Vagina (tissue), 2 donors: ENCODE measurements around the gene TNFSF4. TPM values are rescaled to one million over a fixed set of nuclear protein-coding genes. Genes with fewer than 3 reads are reported as not detected.

ENCODE experiments used
- DNase-seq, 2 donors: peaks; one replicate each; pipeline ENCODE4 v3.0.0-alpha.2; 2017; ENCODE audit errors: extremely low spot score in 2 of 2
- H3K27ac ChIP-seq: fragments of 200-600 bp; sonication (generic); one replicate; pipeline ENCODE4 v1.5.1; 2019
- H3K27me3 ChIP-seq: fragments of 200-600 bp; sonication (generic); one replicate; pipeline ENCODE4 v1.5.1; 2019
- H3K36me3 ChIP-seq, 2 donors: fragments of 200-600 bp; sonication (generic); one replicate each; pipeline ENCODE4 v1.5.1; 2017 to 2019
- H3K4me1 ChIP-seq: fragments of 200-600 bp; sonication (generic); one replicate; pipeline ENCODE4 v1.5.1; 2019
- H3K4me3 ChIP-seq, 2 donors: fragments of 200-600 bp; sonication (generic); 1 replicate in 1 of 2; 2 replicates in 1 of 2; pipeline ENCODE4 v1.5.1; 2016 to 2019
- H3K9me3 ChIP-seq: fragments of 200-600 bp; sonication (generic); one replicate; pipeline ENCODE4 v1.5.1; 2019
- CTCF ChIP-seq, 3 experiments: fragments of 450-650 bp in 2 of 3; fragments of 200-600 bp in 1 of 3; sonication (generic) in 1 of 3; IDR thresholded peaks; one replicate each; pipeline ENCODE4 v1.5.1; 2017 to 2019; ENCODE audit warnings: antibody characterized with exemption in 3 of 3, mild to moderate bottlenecking in 2 of 3, moderate library complexity in 2 of 3
- POLR2A ChIP-seq, 2 donors: fragments of 450-650 bp; IDR thresholded peaks; one replicate each; pipeline ENCODE4 v1.6.1; 2017; ENCODE audit warnings: antibody characterized with exemption in 2 of 2, mild to moderate bottlenecking in 2 of 2, moderate library complexity in 2 of 2
- POLR2AphosphoS5 ChIP-seq, 2 donors: sonication (generic); formaldehyde crosslinking; IDR thresholded peaks; one replicate each; pipeline ENCODE4 v1.9.0; 2017; ENCODE audit warnings: antibody characterized with exemption in 2 of 2, mild to moderate bottlenecking in 2 of 2, low read depth in 1 of 2; ENCODE audit not compliant: insufficient read depth in 1 of 2
- intact Hi-C: fragments of 100-400 bp; cut with DNase I; formaldehyde crosslinking; loops from one replicate; pipeline ENCODE4 v1.15.1; 2023
- total RNA-seq: library from RNA; depleted of rRNA; stranded (reverse); fragments of >200 nt; gene quantifications from one replicate; pipeline ENCODE4 v1.2.3, GENCODE V29; 2016

The TNFSF4 gene
- total RNA-seq, 1 donor from 2014 or later: 0.74 TPM

- H3K27me3 ChIP-seq: no peaks in the 10 kb centered on the region
- no peak for DNase-seq
- no peak overlapping the region for H3K4me3 ChIP-seq
- H3K36me3 ChIP-seq: no peaks in the 10 kb centered on the region
- H3K9me3 ChIP-seq: no peaks in the 10 kb centered on the region
- intact Hi-C loops: no loop called here
- no peaks in the 10 kb centered on the region for H3K4me1 ChIP-seq
- no peak for TF ChIP-seq POLR2AphosphoS5 (IDR thresholded peaks at IDR 0.05; ENCODE audit: insufficient read depth in 1 of 2, low read depth in 1 of 2)
- TF ChIP-seq POLR2A (IDR thresholded peaks at IDR 0.05): no peak
- TF ChIP-seq CTCF (IDR thresholded peaks at IDR 0.05): no peak
- no peak overlapping the region for H3K27ac ChIP-seq
These were observed 25.3 kb downstream of the TNFSF4 start for GRCh38 chr1:173181791-173182190.

DNA sequence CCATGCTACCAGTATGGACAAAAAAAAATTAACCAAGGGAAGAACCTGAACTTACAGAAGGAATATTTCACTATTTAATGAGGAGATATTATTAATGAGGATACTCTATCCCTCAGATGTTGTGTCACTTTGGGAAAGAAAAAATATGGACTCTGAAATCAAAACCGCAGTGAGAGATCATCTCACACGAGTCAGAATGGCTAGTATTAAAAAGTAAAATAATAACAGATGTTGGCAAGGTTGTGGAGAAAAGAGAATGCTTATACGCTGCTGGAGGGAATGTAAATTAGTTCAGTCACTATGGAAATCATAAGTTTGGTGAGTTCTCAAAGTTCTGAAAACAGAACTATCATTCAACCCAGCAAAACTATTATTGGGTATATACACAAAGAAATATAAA lies 30.9 kb downstream of the TNFSF4 start:
- H3K4me1 ChIP-seq: no peaks in the 10 kb centered on the region
- no peak for TF ChIP-seq POLR2A (IDR thresholded peaks at IDR 0.05)
- no peak for TF ChIP-seq POLR2AphosphoS5 (IDR thresholded peaks at IDR 0.05; ENCODE audit: insufficient read depth in 1 of 2, low read depth in 1 of 2)
- TF ChIP-seq CTCF (IDR thresholded peaks at IDR 0.05): no peak
- peaks cover 4% of the 10 kb centered on the region for H3K9me3 ChIP-seq
- DNase-seq: no peak
- no peaks in the 10 kb centered on the region for H3K27me3 ChIP-seq
- H3K36me3 ChIP-seq: no peaks in the 10 kb centered on the region
- H3K4me3 ChIP-seq: no peak overlapping the region
- intact Hi-C loops: no loop called here
- H3K27ac ChIP-seq: no peak overlapping the region

- intact Hi-C loops: no loop called here
- no peaks in the 10 kb centered on the region for H3K27me3 ChIP-seq
- H3K4me3 ChIP-seq: no peak overlapping the region
- no peaks in the 10 kb centered on the region for H3K4me1 ChIP-seq
- H3K27ac ChIP-seq: no peak overlapping the region
- H3K9me3 ChIP-seq: peaks cover 4% of the 10 kb centered on the region
- no peaks in the 10 kb centered on the region for H3K36me3 ChIP-seq
- DNase-seq: no peak
- TF ChIP-seq CTCF (IDR thresholded peaks at IDR 0.05) (no peak), POLR2A (IDR thresholded peaks at IDR 0.05) (no peak), POLR2AphosphoS5 (IDR thresholded peaks at IDR 0.05; ENCODE audit: insufficient read depth in 1 of 2, low read depth in 1 of 2) (no peak)
These were observed 31.5 kb downstream of the TNFSF4 start for GRCh38 chr1:173175514-173176145.

GRCh38 chr1:173173388-173173787 lies 33.7 kb downstream of the TNFSF4 start:
- no peaks in the 10 kb centered on the region for H3K27me3 ChIP-seq
- no peak overlapping the region for H3K4me3 ChIP-seq
- no peaks in the 10 kb centered on the region for H3K4me1 ChIP-seq
- H3K36me3 ChIP-seq: no peaks in the 10 kb centered on the region
- H3K27ac ChIP-seq: no peak overlapping the region
- intact Hi-C loops: no loop called here
- peaks cover 4% of the 10 kb centered on the region for H3K9me3 ChIP-seq
- TF ChIP-seq POLR2A (IDR thresholded peaks at IDR 0.05) (no peak), POLR2AphosphoS5 (IDR thresholded peaks at IDR 0.05; ENCODE audit: insufficient read depth in 1 of 2, low read depth in 1 of 2) (no peak), CTCF (IDR thresholded peaks at IDR 0.05) (no peak)
- DNase-seq: no peak

DNA sequence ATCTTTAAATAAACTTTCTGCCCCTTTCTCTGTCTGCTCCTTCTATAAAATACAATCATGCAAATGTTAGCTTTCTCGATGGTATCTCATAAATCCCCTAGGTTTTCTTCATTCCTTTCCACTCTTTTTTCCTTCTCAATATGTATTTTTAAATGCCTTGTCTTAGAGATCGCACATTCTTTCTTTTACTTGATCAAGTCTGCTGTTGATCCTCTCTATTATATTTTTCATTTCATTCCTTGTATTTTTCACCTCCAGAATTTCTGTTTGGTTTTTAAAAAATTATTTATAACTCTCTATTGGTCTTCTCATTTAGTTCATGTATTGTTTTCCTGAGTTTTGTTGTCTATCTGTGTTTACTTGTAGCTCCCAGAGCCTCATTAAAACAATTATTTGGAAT lies 36.0 kb downstream of the TNFSF4 start:
- H3K4me1 ChIP-seq: no peaks in the 10 kb centered on the region
- no peak for TF ChIP-seq POLR2A (IDR thresholded peaks at IDR 0.05)
- no peak for TF ChIP-seq CTCF (IDR thresholded peaks at IDR 0.05)
- no peak for TF ChIP-seq POLR2AphosphoS5 (IDR thresholded peaks at IDR 0.05; ENCODE audit: insufficient read depth in 1 of 2, low read depth in 1 of 2)
- DNase-seq: no peak
- no peak overlapping the region for H3K4me3 ChIP-seq
- no peaks in the 10 kb centered on the region for H3K27me3 ChIP-seq
- no peak overlapping the region for H3K27ac ChIP-seq
- peaks cover 4% of the 10 kb centered on the region for H3K9me3 ChIP-seq
- H3K36me3 ChIP-seq: no peaks in the 10 kb centered on the region
- intact Hi-C loops: no loop called here
